GM12878 (cell line): ENCODE data around the gene TMEM79. TPM values are rescaled to one million over a fixed set of nuclear protein-coding genes. Genes with fewer than 3 reads are reported as not detected.

Experiments used
- ATAC-seq: fragments of 200-7000 bp; cut with Tn5 transposase; 3 replicates; pipeline ENCODE4 v1.9.1; 2020; ENCODE audit warnings: mild to moderate bottlenecking, moderate library complexity
- BruUV-seq: library from RNA; stranded (reverse); fragments of 400-500 nt; replicated peaks from 2 replicates; lab custom pipeline; 2021; lab: Mats Ljungman, UMichigan
- CTCF ChIA-PET: fragments of 300-600 bp; sonication (Branson Sonifier 250); formaldehyde crosslinking; extraction: SDS; loops from one replicate; lab custom pipeline; 2021; ENCODE audit warnings: inconsistent platforms; lab: Yijun Ruan, JAX
- POLR2A ChIA-PET: fragments of 350-600 bp; formaldehyde crosslinking; extraction: SDS; loops from one replicate; lab custom pipeline; 2021; ENCODE audit warnings: inconsistent platforms; lab: Charles Lee
- RAD21 ChIA-PET: fragments of 300-600 bp; sonication (Branson Sonifier 250); formaldehyde crosslinking; loops from one replicate; lab custom pipeline; 2023; ENCODE audit warnings: antibody characterized with exemption; ENCODE audit not compliant: unreplicated experiment; lab: Charles Lee
- SMC1A ChIA-PET: fragments of 300-600 bp; sonication (Branson Sonifier 250); formaldehyde crosslinking; loops from one replicate; lab custom pipeline; 2023; ENCODE audit not compliant: unreplicated experiment, uncharacterized antibody; lab: Charles Lee
- DNase-seq: peaks from one replicate; pipeline ENCODE4 v3.0.0-alpha.2; 2011; ENCODE audit warnings: low read depth, low spot score
- FAIRE-seq: peaks from 3 replicates; lab custom pipeline; 2011; peaks lifted over from hg19 to GRCh38; lab: Jason Lieb, UNC
- H2AFZ ChIP-seq: 2 replicates; pipeline ENCODE4 v1.6.0; 2011; ENCODE audit warnings: low read depth, low read length, control low read depth; ENCODE audit not compliant: control insufficient read depth
- H3K27ac ChIP-seq: 2 replicates; pipeline ENCODE4 v1.5.1; 2011; ENCODE audit warnings: control low read depth; ENCODE audit not compliant: control insufficient read depth, insufficient read depth
- H3K27me3 ChIP-seq, 2 experiments: replicated peaks in 1 of 2; 2 replicates each; pipeline versions ENCODE4 v1.6.0 to v1.6.1; 2011; ENCODE audit warnings: low read length in 1 of 2; ENCODE audit not compliant: control insufficient read depth in 2 of 2, insufficient read depth in 2 of 2
- H3K36me3 ChIP-seq, 2 experiments: 2 replicates each; pipeline ENCODE4 v1.5.1; 2011; ENCODE audit warnings: low read length in 1 of 2; ENCODE audit not compliant: control insufficient read depth in 2 of 2, insufficient read depth in 2 of 2
- H3K4me1 ChIP-seq: 2 replicates; pipeline ENCODE4 v1.6.1; 2011; ENCODE audit warnings: mild to moderate bottlenecking, low read length, moderate library complexity, mixed read lengths; ENCODE audit not compliant: control insufficient read depth, insufficient read depth
- H3K4me2 ChIP-seq: 2 replicates; pipeline ENCODE4 v1.6.0; 2011; ENCODE audit warnings: control low read depth; ENCODE audit not compliant: control insufficient read depth, insufficient read depth
- H3K4me3 ChIP-seq: fragments of 200-600 bp; sonication (generic); 2 replicates; pipeline ENCODE4 v1.5.1; 2016
- H3K79me2 ChIP-seq: 2 replicates; pipeline ENCODE4 v1.6.0; 2011; ENCODE audit warnings: low read length; ENCODE audit not compliant: control insufficient read depth, insufficient read depth
- H3K9ac ChIP-seq: 2 replicates; pipeline ENCODE4 v1.8.0; 2011; ENCODE audit warnings: low read length, control low read depth, mixed read lengths; ENCODE audit not compliant: control insufficient read depth, insufficient read depth
- H3K9me3 ChIP-seq: replicated peaks from 3 replicates; pipeline ENCODE4 v1.5.1; 2011; ENCODE audit warnings: mild to moderate bottlenecking, low read length; ENCODE audit not compliant: control insufficient read depth, insufficient read depth
- H4K20me1 ChIP-seq: 2 replicates; pipeline ENCODE4 v1.6.0; 2011; ENCODE audit not compliant: control insufficient read depth, insufficient read depth
- BRCA1 ChIP-seq: IDR thresholded peaks from 2 replicates; pipeline ENCODE4 v1.6.1; 2011; ENCODE audit warnings: low read depth, low read length, improper control_type of control experiment
- CBX3 ChIP-seq: fragments of 200-600 bp; sonication (generic); IDR thresholded peaks from 2 replicates; pipeline ENCODE4 v1.6.1; 2016; ENCODE audit warnings: low read depth, borderline replicate concordance
- CHD2 ChIP-seq: IDR thresholded peaks from 2 replicates; pipeline ENCODE4 v1.6.1; 2011; ENCODE audit warnings: low read depth, low read length, improper control_type of control experiment, borderline replicate concordance
- CREB1 ChIP-seq: IDR thresholded peaks from 2 replicates; pipeline ENCODE4 v1.6.1; 2012; ENCODE audit warnings: low read depth, mild to moderate bottlenecking, inconsistent platforms
- FOS ChIP-seq: IDR thresholded peaks from 3 replicates; pipeline ENCODE4 v1.6.1; 2011; ENCODE audit warnings: borderline replicate concordance; ENCODE audit not compliant: insufficient read length; ENCODE audit errors: extremely low read depth
- HDGF ChIP-seq: fragments of 450-650 bp; IDR thresholded peaks from 2 replicates; pipeline ENCODE4 v1.6.1; 2016; ENCODE audit warnings: antibody characterized with exemption
- IKZF1 ChIP-seq: fragments of 450-650 bp; conservative IDR thresholded peaks from 2 replicates; pipeline ENCODE4 v1.6.1; 2017; ENCODE audit warnings: antibody characterized with exemption, mild to moderate bottlenecking
- NR2F1 ChIP-seq: fragments of 450-650 bp; conservative IDR thresholded peaks from 2 replicates; pipeline ENCODE4 v1.6.1; 2017; ENCODE audit warnings: mild to moderate bottlenecking
- PML ChIP-seq: IDR thresholded peaks from 2 replicates; pipeline ENCODE4 v1.6.1; 2012; ENCODE audit warnings: low read length, inconsistent platforms
- RBBP5 ChIP-seq: fragments of 200-600 bp; sonication (generic); conservative IDR thresholded peaks from 2 replicates; pipeline ENCODE4 v1.6.1; 2016
- RUNX3 ChIP-seq: IDR thresholded peaks from 2 replicates; pipeline ENCODE4 v1.6.1; 2012; ENCODE audit warnings: low read length, inconsistent platforms
- SUZ12 ChIP-seq: fragments of 200-600 bp; sonication (generic); IDR thresholded peaks from one replicate; pipeline ENCODE4 v1.6.1; 2018; ENCODE audit warnings: antibody characterized with exemption, mild to moderate bottlenecking; ENCODE audit not compliant: unreplicated experiment
- YBX1 ChIP-seq: fragments of 450-650 bp; IDR thresholded peaks from 2 replicates; pipeline ENCODE4 v1.6.1; 2016; ENCODE audit warnings: antibody characterized with exemption
- WGBS: methylation state at CpG from one replicate; pipeline ENCODE4 v1.1.6; 2016; ENCODE audit warnings: low lambda C conversion rate; ENCODE audit not compliant: insufficient replicate concordance, insufficient coverage; ENCODE audit errors: missing lambda C conversion rate; 5-methylcytosine and 5-hydroxymethylcytosine counted together
- in situ Hi-C: fragments of 300-500 bp; cut with MboI; formaldehyde crosslinking; loops from 9 replicates; pipeline ENCODE4 v1.14.3; 2018; ENCODE audit warnings: mixed read lengths
- intact Hi-C: fragments of 100-400 bp; cut with micrococcal nuclease; formaldehyde crosslinking; loops from one replicate; pipeline ENCODE4 v1.14.2; 2022; ENCODE audit not compliant: unreplicated experiment
- polyA plus RNA-seq, 11 experiments: library from polyadenylated mRNA; depleted of rRNA in 4 of 11; unstranded in 6 of 11; stranded (reverse) in 5 of 11; fragments of >200 nt; fragmentation: Nextera tagmentation in 4 of 11; fragmentation: Illumina TruSeq in 1 of 11; extraction: Ambion mirVana in 4 of 11; extraction: Trizol in 1 of 11; gene quantifications; 1 replicate in 1 of 11; 2 replicates in 10 of 11; pipeline versions ENCODE4 v1.2.1 to v1.2.3, GENCODE V29; 2011 to 2016; ENCODE audit warnings: inconsistent platforms in 2 of 11, missing spikeins in 2 of 11, low read depth in 1 of 11
- total RNA-seq, 4 experiments: library from RNA; depleted of rRNA in 3 of 4; stranded (reverse); fragments of >200 nt in 3 of 4; fragmentation: Illumina TruSeq in 1 of 4; extraction: Trizol in 1 of 4; gene quantifications; 2 replicates each; pipeline versions ENCODE4 v1.2.1 to v1.2.3, GENCODE V29; 2013 to 2021
- TF ChIP-seq, protein P1 (sequence below): fragments of 450-650 bp; formaldehyde crosslinking; IDR thresholded peaks from 2 replicates; pipeline ENCODE4 v1.4.0; 2020; ENCODE audit warnings: mild to moderate bottlenecking, moderate library complexity
- TF ChIP-seq, protein P2 (sequence below): fragments of 450-650 bp; IDR thresholded peaks from 2 replicates; pipeline ENCODE4 v1.6.1; 2016; ENCODE audit warnings: mild to moderate bottlenecking, moderate library complexity, borderline replicate concordance

Gene TMEM79
- total and polyA plus RNA-seq, 10 of the 15 experiments (the other 5 are each of a cell fraction or from before 2014, with no cell fraction given) = 0.47 to 5.2 (median 3.8) TPM

DNA sequence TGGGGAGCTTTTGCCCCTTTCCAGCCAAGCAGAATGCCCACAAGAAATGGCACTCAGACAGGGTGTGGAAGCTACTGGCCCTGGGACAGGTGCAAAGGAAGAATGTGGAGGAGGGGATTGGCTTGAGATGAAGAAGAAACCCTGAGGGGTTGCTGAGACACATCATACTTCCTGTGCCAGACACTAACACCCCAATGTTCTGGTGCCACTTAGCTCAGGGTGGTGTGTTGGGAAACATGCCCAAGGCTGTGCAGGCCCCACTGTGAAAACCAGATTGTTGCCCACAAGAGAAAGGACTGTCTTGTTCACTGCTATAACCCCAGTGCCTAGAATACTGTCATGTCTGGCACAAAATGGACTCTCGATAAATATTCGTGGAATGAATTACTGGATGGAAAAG is 26.4 kb upstream of the TMEM79 start (continued):
- TF ChIP-seq, protein P1, sequence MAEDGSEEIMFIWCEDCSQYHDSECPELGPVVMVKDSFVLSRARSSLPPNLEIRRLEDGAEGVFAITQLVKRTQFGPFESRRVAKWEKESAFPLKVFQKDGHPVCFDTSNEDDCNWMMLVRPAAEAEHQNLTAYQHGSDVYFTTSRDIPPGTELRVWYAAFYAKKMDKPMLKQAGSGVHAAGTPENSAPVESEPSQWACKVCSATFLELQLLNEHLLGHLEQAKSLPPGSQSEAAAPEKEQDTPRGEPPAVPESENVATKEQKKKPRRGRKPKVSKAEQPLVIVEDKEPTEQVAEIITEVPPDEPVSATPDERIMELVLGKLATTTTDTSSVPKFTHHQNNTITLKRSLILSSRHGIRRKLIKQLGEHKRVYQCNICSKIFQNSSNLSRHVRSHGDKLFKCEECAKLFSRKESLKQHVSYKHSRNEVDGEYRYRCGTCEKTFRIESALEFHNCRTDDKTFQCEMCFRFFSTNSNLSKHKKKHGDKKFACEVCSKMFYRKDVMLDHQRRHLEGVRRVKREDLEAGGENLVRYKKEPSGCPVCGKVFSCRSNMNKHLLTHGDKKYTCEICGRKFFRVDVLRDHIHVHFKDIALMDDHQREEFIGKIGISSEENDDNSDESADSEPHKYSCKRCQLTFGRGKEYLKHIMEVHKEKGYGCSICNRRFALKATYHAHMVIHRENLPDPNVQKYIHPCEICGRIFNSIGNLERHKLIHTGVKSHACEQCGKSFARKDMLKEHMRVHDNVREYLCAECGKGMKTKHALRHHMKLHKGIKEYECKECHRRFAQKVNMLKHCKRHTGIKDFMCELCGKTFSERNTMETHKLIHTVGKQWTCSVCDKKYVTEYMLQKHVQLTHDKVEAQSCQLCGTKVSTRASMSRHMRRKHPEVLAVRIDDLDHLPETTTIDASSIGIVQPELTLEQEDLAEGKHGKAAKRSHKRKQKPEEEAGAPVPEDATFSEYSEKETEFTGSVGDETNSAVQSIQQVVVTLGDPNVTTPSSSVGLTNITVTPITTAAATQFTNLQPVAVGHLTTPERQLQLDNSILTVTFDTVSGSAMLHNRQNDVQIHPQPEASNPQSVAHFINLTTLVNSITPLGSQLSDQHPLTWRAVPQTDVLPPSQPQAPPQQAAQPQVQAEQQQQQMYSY (CRISPR knock-in tag) = no peak
- no peak for TF ChIP-seq HDGF
- TF ChIP-seq NR2F1 = no peak
- no peak for TF ChIP-seq CBX3
- TF ChIP-seq CHD2 = no peak
- TF ChIP-seq IKZF1 = no peak

DNA sequence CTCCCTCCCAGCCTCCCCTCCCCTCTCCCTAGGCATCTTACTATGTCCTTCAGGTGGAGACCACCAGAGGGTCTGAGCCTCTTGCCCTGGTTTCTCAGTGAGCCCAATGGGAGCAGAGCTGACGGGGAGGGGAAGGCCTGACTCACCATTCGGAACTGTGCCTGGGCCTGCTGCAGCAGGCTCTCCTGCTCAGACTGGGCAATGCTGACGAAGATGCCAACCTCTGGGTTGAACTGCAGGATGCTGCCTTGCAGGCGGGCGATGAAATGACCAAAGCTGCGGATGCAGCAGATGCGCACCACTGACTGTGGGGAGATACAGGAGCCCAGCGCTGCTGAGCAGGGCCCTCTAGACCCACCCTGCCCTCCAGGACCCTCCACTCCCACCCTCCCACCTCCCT is 25.3 kb upstream of the TMEM79 start:
- ChIA-PET SMC1A (interaction anchor here (0.6 to 1.0 kb wide), 2 partner anchors 53 to 111 kb away, joined by 3 read pairs; no protein-coding TSS in a partner anchor), CTCF (interaction anchor here (0.8 to 1.9 kb wide), 2 partner anchors 34 to 187 kb away, joined by 4 to 5 read pairs; no protein-coding TSS in a partner anchor), POLR2A (no interaction called here), RAD21 (no interaction called here)
- Histone ChIP-seq H2AFZ (no peak overlapping the region), H3K4me3 (no peak overlapping the region), H3K27me3 (no peaks in the 10 kb centered on the region), H3K9ac (no peak overlapping the region), H3K4me1 (no peaks in the 10 kb centered on the region), H3K79me2 (no peaks in the 10 kb centered on the region), H4K20me1 (no peaks in the 10 kb centered on the region), H3K36me3 (peaks cover 43 to 49% of the 10 kb centered on the region in 2 experiments), H3K27ac (no peak overlapping the region), H3K4me2 (no peak overlapping the region), H3K9me3 (no peaks in the 10 kb centered on the region)
- DNase-seq (no peak), FAIRE-seq (no peak), ATAC-seq (no peak)
- intact Hi-C loops (no loop called here), in situ Hi-C loops (no loop called here)
- 98% methylated on average over 8 of the region's 8 CpGs for WGBS
- BruUV-seq = no TSS peak
- TF ChIP-seq CREB1 (no peak), PML (no peak), HDGF (no peak), RUNX3 (no peak), RBBP5 (no peak), SUZ12 (no peak), FOS (no peak), BRCA1 (no peak), YBX1 (no peak)
- TF ChIP-seq, protein P2, sequence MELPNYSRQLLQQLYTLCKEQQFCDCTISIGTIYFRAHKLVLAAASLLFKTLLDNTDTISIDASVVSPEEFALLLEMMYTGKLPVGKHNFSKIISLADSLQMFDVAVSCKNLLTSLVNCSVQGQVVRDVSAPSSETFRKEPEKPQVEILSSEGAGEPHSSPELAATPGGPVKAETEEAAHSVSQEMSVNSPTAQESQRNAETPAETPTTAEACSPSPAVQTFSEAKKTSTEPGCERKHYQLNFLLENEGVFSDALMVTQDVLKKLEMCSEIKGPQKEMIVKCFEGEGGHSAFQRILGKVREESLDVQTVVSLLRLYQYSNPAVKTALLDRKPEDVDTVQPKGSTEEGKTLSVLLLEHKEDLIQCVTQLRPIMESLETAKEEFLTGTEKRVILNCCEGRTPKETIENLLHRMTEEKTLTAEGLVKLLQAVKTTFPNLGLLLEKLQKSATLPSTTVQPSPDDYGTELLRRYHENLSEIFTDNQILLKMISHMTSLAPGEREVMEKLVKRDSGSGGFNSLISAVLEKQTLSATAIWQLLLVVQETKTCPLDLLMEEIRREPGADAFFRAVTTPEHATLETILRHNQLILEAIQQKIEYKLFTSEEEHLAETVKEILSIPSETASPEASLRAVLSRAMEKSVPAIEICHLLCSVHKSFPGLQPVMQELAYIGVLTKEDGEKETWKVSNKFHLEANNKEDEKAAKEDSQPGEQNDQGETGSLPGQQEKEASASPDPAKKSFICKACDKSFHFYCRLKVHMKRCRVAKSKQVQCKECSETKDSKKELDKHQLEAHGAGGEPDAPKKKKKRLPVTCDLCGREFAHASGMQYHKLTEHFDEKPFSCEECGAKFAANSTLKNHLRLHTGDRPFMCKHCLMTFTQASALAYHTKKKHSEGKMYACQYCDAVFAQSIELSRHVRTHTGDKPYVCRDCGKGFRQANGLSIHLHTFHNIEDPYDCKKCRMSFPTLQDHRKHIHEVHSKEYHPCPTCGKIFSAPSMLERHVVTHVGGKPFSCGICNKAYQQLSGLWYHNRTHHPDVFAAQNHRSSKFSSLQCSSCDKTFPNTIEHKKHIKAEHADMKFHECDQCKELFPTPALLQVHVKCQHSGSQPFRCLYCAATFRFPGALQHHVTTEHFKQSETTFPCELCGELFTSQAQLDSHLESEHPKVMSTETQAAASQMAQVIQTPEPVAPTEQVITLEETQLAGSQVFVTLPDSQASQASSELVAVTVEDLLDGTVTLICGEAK = no peak
